HG03342 (cell line): ENCODE data around the gene ANXA8L1.
"Not testable (repeated sequence)": the region's sequence is repeated elsewhere in the genome, so short reads cannot be mapped to it uniquely, and the experiment has no call there.

Source experiments
- ATAC-seq: cut with Tn5 transposase; IDR thresholded peaks from one replicate; pipeline ENCODE4 v1.9.1; 2021; ENCODE audit warnings: mild to moderate bottlenecking, moderate library complexity; ENCODE audit not compliant: unreplicated experiment

ANXA8L1 gene

GRCh38 chr10:46375406-46375805 lies at the start of gene ANXA8L1:
TSS of gene ANXA8L1 (plus strand) at chr10:46375776. CDS start at chr10:46375852, 76 bp downstream.
- not testable (repeated sequence) for ATAC-seq

- no peak for ATAC-seq
These were observed 49.5 kb upstream of the ANXA8L1 start for GRCh38 chr10:46326066-46326465.

- ATAC-seq, result no peak
These were observed 48.6 kb upstream of the ANXA8L1 start for GRCh38 chr10:46326971-46327370.

GRCh38 chr10:46327685-46328084 lies 47.9 kb upstream of the ANXA8L1 start:
- no peak for ATAC-seq

GRCh38 chr10:46328853-46329689 lies 46.5 kb upstream of the ANXA8L1 start:
- no peak for ATAC-seq

GRCh38 chr10:46329690-46330016 lies 45.9 kb upstream of the ANXA8L1 start:
- ATAC-seq, result no peak

- ATAC-seq, result no peak
These were observed 44.7 kb upstream of the ANXA8L1 start for GRCh38 chr10:46330894-46331293.

GRCh38 chr10:46365484-46365883 lies 10.1 kb upstream of the ANXA8L1 start:
- ATAC-seq, result not testable (repeated sequence)

GRCh38 chr10:46367209-46367608 lies 8.4 kb upstream of the ANXA8L1 start:
- not testable (repeated sequence) for ATAC-seq

GRCh38 chr10:46367666-46368240 lies 7.8 kb upstream of the ANXA8L1 start:
- not testable (repeated sequence) for ATAC-seq

GRCh38 chr10:46368956-46369355 lies 6.6 kb upstream of the ANXA8L1 start:
- not testable (repeated sequence) for ATAC-seq

- ATAC-seq, result not testable (repeated sequence)
These were observed 1.2 kb upstream of the ANXA8L1 start for GRCh38 chr10:46374410-46374809.

- not testable (repeated sequence) for ATAC-seq
These were observed 1.4 kb downstream of the ANXA8L1 start for GRCh38 chr10:46377022-46377421.

GRCh38 chr10:46377651-46378050 lies 2.1 kb downstream of the ANXA8L1 start:
- ATAC-seq, result not testable (repeated sequence)

GRCh38 chr10:46378108-46378507 lies 2.5 kb downstream of the ANXA8L1 start:
- ATAC-seq, result not testable (repeated sequence)

- not testable (repeated sequence) for ATAC-seq
These were observed 3.8 kb downstream of the ANXA8L1 start for GRCh38 chr10:46379233-46379848.

GRCh38 chr10:46385858-46386257 lies 10.3 kb downstream of the ANXA8L1 start:
- ATAC-seq, result not testable (repeated sequence)

- ATAC-seq, result not testable (repeated sequence)
These were observed 11.1 kb downstream of the ANXA8L1 start for GRCh38 chr10:46386694-46387093.

- ATAC-seq, result not testable (repeated sequence)
These were observed 11.8 kb downstream of the ANXA8L1 start for GRCh38 chr10:46387309-46387902.

GRCh38 chr10:46391422-46391821 lies 15.8 kb downstream of the ANXA8L1 start:
- not testable (repeated sequence) for ATAC-seq
